Kasumi-1 (cell line): ENCODE data around the gene NSUN2.
"Not testable (repeated sequence)": the region's sequence is repeated elsewhere in the genome, so short reads cannot be mapped to it uniquely, and the experiment has no call there.

Experiments
- DNase-seq, 2 experiments: peaks; one replicate each; lab custom pipeline; 2025; lab: John Stamatoyannopoulos, UW

The NSUN2 gene

GRCh38 chr5:6632888-6633468 lies at the start of gene NSUN2, which contains the start of gene SRD5A1:
Gene NSUN2 (minus strand): TSS chr5:6633044. CDS start chr5:6632979, 65 bp downstream.
Gene SRD5A1 (plus strand): TSS chr5:6633440. CDS start chr5:6633577, 137 bp downstream.
- DNase-seq = peak; percentile 78 to 79

DNA sequence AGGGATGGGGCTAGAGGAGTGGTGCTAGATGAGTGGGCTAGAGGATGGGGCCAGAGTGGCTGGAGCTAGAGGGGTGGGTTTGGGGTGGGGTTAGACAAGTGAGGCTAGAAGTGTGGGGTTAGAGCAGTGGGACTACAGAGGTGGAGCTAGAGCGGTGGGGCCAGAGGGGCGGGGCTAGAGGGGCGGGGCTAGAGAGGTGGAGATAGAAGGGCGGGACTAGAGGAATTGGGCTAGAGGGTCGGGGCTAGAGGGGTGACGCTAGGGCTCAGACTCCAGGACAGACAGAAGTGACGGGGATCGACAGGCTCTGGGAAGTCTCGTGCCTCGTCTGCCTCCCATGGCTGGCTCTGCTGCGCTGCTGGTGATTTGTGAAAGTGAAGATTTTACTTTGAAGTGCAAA lies 49.4 kb upstream of the NSUN2 start:
- DNase-seq = no peak

GRCh38 chr5:6681682-6682081 lies 48.8 kb upstream of the NSUN2 start:
- DNase-seq = no peak

DNA sequence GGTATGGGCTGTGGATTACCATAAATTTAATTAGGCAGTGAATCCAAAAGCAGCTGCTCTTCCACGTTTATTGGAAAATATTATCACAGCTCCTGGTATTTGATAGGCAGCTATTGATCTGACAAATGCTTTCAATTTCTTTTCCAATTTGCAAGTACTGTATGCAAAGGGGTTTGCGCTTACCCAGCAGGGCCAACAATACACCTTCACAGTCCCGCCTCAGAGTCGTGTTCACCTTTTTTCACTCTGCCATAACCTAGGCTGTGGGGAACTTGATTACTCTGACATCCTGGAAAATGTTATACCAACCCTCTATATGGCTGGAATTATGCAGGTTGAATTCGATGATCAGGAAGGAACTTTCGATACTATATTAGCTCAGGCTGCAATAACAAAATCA lies 48.1 kb upstream of the NSUN2 start:
- DNase-seq = no peak

DNA sequence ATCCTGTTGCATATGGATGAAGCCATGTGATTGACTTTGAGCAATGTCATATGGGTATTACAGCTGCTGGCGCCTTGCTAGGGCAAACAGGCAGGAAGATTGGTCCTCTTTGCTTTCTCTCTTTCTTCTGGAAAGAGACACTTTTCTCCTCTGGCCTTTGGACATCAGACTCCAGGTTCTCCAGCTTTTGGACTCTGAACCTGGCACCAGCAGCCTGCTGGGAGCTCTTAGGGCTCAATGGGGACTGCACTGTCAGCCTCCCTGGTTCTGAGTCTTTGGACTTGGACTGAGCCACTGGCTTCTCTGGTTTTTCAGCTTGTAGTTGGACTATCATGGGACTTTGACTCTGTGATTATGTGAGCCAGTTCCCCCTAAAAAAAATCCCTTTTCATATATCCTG lies 45.5 kb upstream of the NSUN2 start:
- DNase-seq = no peak

GRCh38 chr5:6676702-6677101 lies 43.9 kb upstream of the NSUN2 start:
- no peak for DNase-seq

DNA sequence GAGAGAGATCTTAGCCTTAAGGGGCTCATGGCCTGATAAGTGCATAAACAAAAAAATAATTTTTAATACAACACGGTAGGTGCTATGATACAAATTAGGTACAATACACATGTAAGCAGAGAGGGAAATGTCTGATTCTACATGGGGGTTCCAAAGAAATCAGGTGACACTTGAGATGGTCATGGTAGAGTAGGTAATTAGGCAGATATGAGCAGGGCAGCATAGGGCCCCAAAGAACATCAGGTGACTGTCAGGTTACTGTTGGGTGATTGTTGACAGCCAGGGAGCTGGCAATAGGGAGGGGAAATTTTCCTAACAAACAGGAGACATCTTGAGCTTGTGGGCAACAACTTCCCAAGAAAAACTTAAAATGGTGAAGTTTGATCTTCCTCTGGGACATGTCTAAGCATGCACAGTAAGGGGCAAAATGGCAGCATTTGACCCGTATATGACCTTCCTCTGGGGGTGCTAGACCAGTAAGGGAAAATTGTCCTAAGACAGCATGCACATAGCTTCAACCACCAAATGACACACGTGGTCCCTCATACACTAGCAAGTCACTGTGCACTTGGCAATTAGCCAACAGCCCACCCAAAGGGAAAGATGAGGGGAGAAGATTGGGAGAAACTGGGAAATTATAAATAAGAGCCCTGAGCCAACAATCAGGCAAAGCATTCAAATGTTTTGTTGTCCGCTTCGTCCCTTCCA lies 43.1 kb upstream of the NSUN2 start:
- DNase-seq = no peak

GRCh38 chr5:6674886-6675285 lies 42.0 kb upstream of the NSUN2 start:
- DNase-seq = no peak

DNA sequence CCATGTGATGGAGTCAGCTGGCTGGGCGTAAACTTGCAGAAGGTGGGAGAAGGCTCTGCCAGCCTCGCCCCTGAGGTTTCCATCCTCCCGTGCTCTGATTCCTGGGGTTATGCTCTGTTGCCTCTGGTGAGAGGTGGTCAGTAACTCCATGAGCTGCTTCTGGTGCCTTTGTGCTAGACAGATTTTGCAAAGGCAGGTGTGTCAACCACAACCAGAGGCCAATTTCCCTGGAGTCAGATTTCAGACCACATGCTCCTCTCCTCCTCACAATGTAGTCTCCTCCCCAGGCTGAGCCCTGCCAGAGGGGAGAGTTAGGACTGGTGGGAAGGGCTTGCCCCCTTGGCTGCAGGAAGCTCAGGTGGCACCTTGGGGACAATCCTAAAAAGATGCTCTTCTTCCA lies 41.6 kb upstream of the NSUN2 start:
- DNase-seq = no peak

- DNase-seq = no peak
Measured at GRCh38 chr5:6673963-6674362, 41.1 kb upstream of the NSUN2 start.

DNA sequence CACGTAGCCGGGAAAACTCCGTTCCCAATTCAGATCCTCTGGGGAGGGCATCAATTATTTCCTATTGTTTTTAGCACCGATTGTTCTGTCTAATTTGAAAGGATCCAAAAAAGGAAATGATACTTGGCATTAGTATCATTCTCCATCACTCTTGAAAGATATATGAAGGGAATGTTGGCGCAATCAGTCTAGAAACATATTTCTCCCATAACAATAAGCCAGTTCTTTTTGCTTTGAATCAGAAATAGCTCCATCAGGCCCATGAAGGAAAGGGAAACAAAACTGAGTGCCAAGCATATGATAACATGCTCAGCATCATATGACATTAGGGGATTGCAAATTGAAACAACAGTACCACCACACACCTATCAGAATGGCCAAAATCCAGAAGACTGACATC lies 40.2 kb upstream of the NSUN2 start:
- DNase-seq = no peak

- DNase-seq = not testable (repeated sequence)
Measured at GRCh38 chr5:6668717-6669116, 35.9 kb upstream of the NSUN2 start.

DNA sequence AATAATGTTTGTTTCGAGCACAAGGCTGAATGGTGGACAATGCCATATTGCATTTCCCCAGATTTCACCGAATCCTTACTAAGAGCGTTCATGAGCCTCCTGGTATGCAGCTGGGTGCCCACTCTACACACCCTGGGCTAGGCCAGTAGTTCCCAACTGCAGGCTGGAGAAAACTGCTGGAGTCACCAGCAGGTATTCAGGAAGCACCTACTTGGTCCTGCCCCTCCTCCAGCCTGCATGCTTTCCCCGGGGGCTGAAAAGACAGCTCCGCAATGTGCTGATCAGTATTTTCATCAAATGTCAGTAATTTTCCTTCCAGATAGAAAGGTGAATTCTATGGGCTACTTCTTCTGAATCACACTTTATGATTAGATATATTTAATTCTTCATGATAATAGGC lies 34.8 kb upstream of the NSUN2 start:
- DNase-seq = no peak

GRCh38 chr5:6666762-6667161 lies 33.9 kb upstream of the NSUN2 start:
- no peak for DNase-seq

- DNase-seq = no peak
Measured at GRCh38 chr5:6660688-6661087, 27.8 kb upstream of the NSUN2 start.

GRCh38 chr5:6659941-6660684 lies 27.3 kb upstream of the NSUN2 start:
- DNase-seq = no peak

- DNase-seq = no peak
Measured at GRCh38 chr5:6656680-6657079, 23.8 kb upstream of the NSUN2 start.

GRCh38 chr5:6655432-6655831 lies 22.6 kb upstream of the NSUN2 start:
- no peak for DNase-seq

GRCh38 chr5:6652025-6652424 lies 19.2 kb upstream of the NSUN2 start:
- DNase-seq = no peak

DNA sequence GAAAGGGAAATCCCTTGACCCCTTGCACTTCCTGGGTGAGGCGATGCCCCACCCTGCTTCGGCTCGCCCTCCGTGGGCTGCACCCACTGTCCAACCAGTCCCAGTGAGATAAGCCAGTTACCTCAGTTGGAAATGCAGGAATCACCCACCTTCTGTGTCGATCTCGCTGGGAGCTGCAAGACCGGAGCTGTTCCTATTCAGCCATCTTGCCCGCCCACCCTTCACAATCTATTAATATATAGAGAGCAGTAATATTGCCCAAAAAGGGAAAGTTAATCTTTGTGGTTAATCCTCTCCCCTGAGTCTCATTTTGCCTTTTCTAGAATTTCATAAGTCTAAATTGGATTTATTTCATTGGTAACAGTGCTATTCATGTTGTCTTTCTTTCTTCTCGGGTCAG lies 16.8 kb upstream of the NSUN2 start:
- no peak for DNase-seq

GRCh38 chr5:6649186-6649585 lies 16.3 kb upstream of the NSUN2 start:
- no peak for DNase-seq

DNA sequence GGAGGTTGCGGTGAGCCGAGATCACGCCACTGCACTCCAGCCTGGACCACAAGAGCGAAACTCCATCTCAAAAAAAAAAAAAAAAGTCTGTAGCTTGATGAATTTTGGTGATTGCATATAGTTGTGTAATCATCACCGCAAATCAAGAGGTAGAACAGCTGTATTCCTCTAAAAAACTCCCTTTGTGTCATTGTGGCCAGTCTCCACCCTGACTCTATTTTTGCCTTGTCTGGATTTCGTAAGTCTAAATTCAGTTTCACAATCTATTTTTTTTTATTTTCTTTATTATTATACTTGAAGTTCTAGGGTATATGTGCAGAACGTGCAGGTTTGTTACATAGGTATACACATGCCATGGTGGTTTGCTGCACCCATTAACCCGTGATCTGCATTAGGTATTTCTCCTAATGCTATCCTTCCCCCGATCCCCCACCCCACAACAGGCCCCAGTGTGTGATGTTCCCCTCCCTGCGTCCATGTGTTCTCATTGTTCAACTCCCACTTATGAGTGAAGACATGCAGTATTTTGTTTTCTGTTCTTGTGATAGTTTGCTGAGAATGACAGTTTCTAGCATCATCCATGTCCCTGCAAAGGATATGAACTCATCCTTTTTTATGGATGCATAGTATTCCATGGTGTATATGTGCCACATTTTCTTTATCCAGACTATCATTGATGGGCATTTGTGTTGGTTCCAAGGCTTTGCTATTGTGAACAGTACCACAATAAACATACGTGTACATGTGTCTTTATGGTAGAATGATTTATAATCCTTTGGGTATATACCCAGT lies 12.9 kb upstream of the NSUN2 start:
- not testable (repeated sequence) for DNase-seq
